ENCODE results near the gene ATXN1. TPM values are rescaled to one million over a fixed set of nuclear protein-coding genes. Genes with fewer than 3 reads are reported as not detected.

Gene ATXN1
- total RNA-seq, 1 experiment from 2014 or later = 5.6 TPM

GRCh38 chr6:16326531-16326930, 434.7 kb downstream of the ATXN1 start:
- no peaks in the 10 kb centered on the region for H3K79me1 ChIP-seq (ENCODE audit: insufficient read depth, low read depth, low read length, poor library complexity, severe bottlenecking)
- H4K8ac ChIP-seq (replicated peaks; ENCODE audit: insufficient read length, low read depth, low read length) = no peak overlapping the region
- no peaks in the 10 kb centered on the region for H3K79me2 ChIP-seq (ENCODE audit: insufficient read depth, low read length)
- no peak overlapping the region for H3K14ac ChIP-seq (ENCODE audit: insufficient read depth, low read length)
- H2BK15ac ChIP-seq (ENCODE audit: low read depth, low read length) = no peak overlapping the region
- no peaks in the 10 kb centered on the region for H4K20me1 ChIP-seq (ENCODE audit: control insufficient read depth, insufficient read depth, insufficient read length)
- Mint-ChIP-seq H3K9me3 (peaks cover 8 to 14% of the 10 kb centered on the region in 2 experiments; a peak in 3 of 5 replicates), H3K27me3 (ENCODE audit: low read depth) (peaks cover 7% of the 10 kb centered on the region), H3K4me3 (no peak overlapping the region), H3K27ac (no peak overlapping the region; a peak in 1 of 7 replicates), H3K36me3 (ENCODE audit: insufficient read depth in 1 of 3, low read depth in 3 of 3) (peaks cover 5 to 17% (median 6%) of the 10 kb centered on the region in 3 experiments; a peak in 4 of 7 replicates), H3K4me1 (peaks cover 29 to 35% of the 10 kb centered on the region in 2 experiments)
- no peak overlapping the region for H2AFZ ChIP-seq (ENCODE audit: low read length)
- H2BK20ac ChIP-seq (ENCODE audit: low read depth, low read length, poor library complexity, severe bottlenecking) = no peak overlapping the region
- no peak overlapping the region for H2BK5ac ChIP-seq (ENCODE audit: insufficient read length, low read length)
- no peaks in the 10 kb centered on the region for H3K27me3 ChIP-seq (ENCODE audit: insufficient read depth, low read length)
- no peak overlapping the region for H2BK120ac ChIP-seq (ENCODE audit: low read depth, low read length, poor library complexity, severe bottlenecking)
- H2AK5ac ChIP-seq (ENCODE audit: insufficient read length, low read length) = no peak overlapping the region
- no peaks in the 10 kb centered on the region for H3K9me3 ChIP-seq (ENCODE audit: control insufficient read depth, low read depth, low read length)
- H3K18ac ChIP-seq (ENCODE audit: insufficient read length, low read depth, low read length) = no peak overlapping the region
- no peak overlapping the region for H3T11ph ChIP-seq (ENCODE audit: low read length)
- no peak for TF ChIP-seq CTCF (conservative IDR thresholded peaks at IDR 0.05)
- H3K23ac ChIP-seq (ENCODE audit: insufficient read length, low read depth, low read length) = no peak overlapping the region
- H4K5ac ChIP-seq (ENCODE audit: insufficient read length, low read depth, low read length) = no peak overlapping the region
- H3K9ac ChIP-seq (ENCODE audit: extremely low read depth, insufficient read length, low read length) = no peak overlapping the region
- H3K27ac ChIP-seq (ENCODE audit: insufficient read length, low read depth, low read length) = no peak overlapping the region
- H4K91ac ChIP-seq (ENCODE audit: insufficient read length, low read depth, low read length) = no peak overlapping the region
- no CpG with 5 or more reads among the region's 22 CpGs for WGBS (ENCODE audit: extremely low coverage, insufficient read length, low lambda C conversion rate)
- no peak overlapping the region for H3K4me2 ChIP-seq (ENCODE audit: insufficient read depth, insufficient read length, low read length)
- no peak overlapping the region for H3K56ac ChIP-seq (ENCODE audit: insufficient read length, low read depth, low read length)
- no peak overlapping the region for H3K4ac ChIP-seq (ENCODE audit: low read depth, low read length)
- no peak for DNase-seq
- H3K4me1 ChIP-seq (ENCODE audit: insufficient read depth, low read length) = peaks cover 2% of the 10 kb centered on the region; the same call in 1 of the 2 replicates
- H3K23me2 ChIP-seq (ENCODE audit: insufficient read length, low read depth, low read length, poor library complexity, severe bottlenecking) = no peaks in the 10 kb centered on the region
- H2BK12ac ChIP-seq (ENCODE audit: insufficient read length, low read depth, low read length) = no peak overlapping the region
